Smooth muscle cell of the brain vasculature (primary cell): ENCODE data around the gene EAF1.
A peak's percentile ranks its signal among the peaks of the same experiment; 100 is the strongest.
"Not testable (repeated sequence)": the region's sequence is repeated elsewhere in the genome, so short reads cannot be mapped to it uniquely, and the experiment has no call there.

ENCODE experiments used
- DNase-seq: peaks from one replicate; pipeline ENCODE4 v3.0.0-alpha.2; 2012; ENCODE audit warnings: low read depth, low spot score

The EAF1 gene

DNA sequence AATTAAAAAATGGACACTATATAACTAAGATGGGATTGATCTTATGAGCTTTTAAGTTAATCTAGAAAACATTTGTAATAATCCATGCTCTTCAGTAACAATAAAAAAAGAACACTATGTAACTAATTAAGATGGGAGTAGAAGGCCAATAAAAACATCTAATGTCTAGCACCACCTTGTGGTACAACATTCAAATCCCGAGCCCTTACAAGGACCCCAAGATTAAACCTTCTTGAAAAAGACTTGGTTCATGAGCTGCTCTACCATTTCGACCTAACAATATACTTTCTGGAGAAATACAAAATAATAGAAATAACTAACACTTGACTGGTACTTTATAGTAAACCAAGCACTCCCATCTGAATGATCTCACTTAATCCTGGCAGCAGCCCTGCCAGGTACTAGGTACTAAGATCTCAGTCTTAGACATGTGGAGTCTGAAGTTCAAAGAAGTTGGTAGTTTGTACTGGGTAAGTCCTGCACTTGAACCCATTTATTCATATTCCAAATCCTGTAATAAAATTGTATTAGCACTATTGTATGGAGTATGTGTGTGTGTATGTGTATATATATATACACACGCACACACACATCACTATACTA lies 21.8 kb upstream of the EAF1 start:
- DNase-seq, result peak; percentile 18

DNA sequence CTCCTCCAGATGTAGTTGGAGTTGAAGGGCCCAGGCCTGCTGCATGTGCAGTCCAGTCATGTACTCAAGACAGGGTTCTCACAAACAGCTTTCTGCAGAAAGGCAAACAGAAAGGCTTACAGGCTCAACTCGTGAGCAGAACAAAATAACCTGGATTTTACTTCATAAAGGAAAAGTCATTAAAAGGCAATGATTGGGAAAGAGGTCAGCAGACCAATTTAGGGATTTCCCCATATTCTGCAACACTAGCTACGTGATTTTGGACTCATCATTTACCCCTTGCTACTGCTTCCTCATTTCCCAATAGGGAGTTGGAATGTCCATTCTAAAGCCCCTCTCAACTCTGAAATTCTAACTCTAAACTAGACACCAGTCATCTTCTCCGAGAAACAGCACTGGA lies 18.2 kb upstream of the EAF1 start:
- no peak for DNase-seq

DNA sequence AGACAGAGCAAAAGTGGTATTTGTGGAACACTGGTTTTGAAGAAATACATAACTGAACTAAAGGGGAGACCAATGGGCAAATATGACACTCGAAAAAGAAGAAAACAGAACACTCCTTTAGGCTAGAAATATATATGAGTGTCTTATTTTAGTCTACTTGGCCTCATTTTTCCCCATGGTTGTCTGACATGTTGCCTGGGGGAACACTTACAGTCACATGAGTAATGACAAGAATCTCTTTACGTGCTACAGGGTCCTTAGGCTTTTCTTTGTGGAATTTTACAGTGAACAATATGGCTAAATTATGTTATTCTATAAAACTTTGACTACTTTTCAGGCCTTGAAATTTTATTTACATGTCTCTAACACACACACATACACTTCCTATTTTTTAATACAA lies 17.6 kb upstream of the EAF1 start:
- DNase-seq, result no peak

DNA sequence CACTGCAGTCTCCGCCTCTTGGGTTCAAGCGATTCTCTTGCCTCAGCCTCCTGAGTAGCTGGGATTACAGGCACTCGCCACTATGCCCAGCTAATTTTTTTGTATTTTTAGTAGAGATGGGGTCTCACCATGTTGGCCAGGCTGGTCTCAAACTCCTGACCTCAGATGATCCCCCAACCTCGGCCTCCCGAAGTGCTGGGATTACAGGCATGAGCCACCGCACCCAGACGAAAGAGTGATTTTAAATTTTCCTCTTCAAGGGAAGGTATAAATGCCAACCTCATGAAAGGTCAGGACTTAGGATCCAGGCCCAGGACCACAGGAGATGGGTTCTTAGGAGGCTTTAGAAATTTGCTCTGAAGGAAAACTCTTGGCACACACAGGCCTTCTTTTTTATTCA lies 16.4 kb upstream of the EAF1 start:
- not testable (repeated sequence) for DNase-seq

DNA sequence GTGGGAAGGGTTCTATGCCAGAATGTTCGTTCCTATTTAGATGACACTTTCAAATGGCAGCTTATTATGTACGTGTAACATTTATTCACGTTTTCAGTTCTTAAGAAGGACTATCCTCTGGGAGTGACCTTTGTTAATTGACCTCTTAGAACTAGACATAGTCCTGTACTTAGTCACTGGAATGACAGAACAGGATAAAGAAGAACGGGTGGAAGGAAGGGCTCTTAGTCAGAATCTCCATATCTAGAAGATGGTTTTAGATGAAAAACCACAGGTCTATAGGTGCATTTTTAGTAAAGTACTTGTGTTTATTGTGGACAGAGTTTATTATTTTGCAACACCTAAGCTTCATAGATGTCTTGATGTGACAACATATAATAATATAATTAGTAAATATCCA lies 6.5 kb upstream of the EAF1 start:
- no peak for DNase-seq

DNA sequence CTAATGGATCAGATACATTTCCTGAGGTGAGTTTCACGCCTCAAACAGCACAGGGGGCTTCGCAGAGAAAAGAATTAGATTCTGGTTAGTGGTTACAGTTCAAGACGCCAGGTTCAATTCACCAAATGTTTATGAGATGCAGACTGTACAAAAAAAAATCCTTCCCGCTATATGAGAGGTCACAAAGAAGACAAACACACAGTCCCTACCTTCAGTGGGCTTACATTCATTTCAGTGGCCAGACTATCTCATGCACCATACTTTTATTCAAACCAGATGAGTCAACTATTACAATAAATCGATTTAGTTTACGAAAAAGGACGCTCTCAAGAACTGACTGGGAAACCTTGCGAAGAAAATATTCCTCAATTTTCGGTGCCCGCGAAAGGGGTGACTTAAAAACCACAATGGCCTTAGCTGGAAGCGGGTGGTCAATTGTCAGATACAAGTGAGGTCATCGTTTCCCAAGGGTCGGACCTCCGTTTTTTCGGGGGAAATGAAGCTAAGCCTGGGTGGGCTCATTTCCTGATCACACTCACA lies 749 bp upstream of the EAF1 start:
- DNase-seq, result no peak

DNA sequence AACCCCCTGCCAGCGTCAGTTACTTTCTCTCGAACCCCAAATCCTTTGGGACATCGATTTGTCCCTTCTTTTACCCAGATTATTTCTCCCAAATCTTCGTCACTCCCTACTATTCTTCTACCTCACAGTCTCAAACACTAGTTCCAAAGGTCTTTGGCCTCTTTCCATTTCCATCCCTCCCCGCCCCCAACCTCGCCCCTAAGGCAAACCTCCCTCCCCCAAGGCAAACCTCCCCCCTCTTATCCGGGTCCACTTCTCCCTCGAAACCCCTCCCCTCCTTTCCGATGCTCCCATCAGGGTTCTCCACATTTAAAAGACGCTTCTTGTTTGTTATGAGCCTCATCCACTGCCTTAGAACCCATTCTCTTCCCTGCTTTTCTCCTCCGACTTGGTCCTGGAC lies 583 bp downstream of the EAF1 start:
- DNase-seq, result no peak

DNA sequence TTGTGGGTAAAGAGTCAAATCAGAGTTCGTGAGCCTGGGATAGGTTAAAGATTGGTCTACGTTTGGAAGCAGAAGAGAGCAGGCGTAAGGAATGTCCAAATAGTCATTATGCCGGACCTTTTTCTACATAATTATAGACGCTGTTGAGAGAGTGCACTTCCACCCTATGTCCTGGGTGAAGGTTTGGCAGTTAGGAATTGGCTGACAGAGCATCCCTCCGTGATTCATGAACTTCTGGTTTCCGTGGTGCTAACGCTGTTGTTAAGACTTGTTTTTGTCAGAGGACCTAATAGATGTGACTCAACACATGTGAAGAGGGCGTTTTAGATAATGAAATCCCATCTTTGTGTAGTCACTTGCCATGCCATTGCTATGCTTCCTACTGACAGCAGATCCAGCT lies 1.1 kb downstream of the EAF1 start:
- no peak for DNase-seq

DNA sequence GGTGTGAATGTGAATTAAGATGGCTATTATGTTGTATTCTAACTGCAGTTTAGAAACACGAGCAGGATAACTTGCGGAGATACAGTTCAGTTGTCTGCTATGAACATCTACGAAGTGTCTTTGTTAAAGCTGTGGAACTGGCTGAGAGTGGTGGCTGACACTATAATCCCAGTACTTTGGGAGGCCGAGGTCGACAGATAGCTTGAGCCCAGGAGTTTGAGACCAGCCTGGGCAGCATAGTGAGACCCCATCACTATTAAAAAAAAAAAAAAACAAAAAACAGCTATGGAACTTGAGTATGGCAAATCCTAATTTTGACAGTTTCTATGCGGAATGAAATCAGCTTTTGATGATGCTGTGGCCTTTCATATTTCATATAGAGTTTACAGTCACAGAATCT lies 1.7 kb downstream of the EAF1 start:
- no peak for DNase-seq

DNA sequence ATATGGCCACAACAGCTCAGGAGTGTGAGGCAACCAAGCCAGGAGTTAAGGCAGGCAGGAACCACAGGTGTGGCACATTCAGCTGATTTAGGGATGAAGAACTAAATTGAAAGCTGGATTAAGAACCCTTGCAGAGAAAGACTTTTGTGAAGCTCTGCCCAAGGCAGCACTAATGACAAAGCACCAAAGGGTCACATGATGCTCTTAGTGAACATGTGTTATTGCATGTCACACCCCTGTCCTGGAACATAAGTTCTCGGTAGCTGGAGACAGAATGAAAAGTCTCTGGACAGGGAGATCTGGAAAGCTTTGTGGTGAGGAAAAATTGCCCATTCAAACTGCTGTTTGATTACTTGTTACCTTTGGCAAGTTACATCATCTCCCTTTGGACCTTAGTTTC lies 3.2 kb downstream of the EAF1 start:
- no peak for DNase-seq

DNA sequence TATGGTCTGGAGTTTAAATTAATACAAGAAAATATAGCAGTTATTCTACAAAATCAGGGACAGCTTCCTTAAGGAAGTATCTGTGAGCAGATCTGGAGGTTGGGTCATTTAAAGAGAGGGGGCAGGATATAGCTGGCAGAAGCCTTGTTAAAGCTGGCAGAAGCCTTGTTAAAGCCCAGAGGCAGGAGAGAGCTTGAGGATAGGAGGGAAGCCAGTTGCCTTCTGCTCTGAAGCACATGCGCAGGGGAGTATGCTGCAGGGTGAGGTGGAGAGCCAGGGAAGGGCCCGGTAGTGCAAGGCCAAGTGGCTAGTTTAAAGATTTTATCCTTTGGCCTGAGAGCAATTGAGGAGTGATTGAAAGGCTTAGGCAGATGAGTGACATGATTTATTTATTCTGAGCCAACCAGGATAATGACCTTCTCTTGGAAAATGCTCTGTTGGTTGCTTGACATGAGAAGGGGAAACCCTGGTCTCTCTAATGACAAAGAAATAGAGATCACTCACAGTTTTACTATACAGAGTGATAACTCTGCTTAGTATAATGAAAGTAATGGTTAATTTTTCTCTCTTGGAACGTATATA lies 3.9 kb downstream of the EAF1 start:
- DNase-seq, result no peak

DNA sequence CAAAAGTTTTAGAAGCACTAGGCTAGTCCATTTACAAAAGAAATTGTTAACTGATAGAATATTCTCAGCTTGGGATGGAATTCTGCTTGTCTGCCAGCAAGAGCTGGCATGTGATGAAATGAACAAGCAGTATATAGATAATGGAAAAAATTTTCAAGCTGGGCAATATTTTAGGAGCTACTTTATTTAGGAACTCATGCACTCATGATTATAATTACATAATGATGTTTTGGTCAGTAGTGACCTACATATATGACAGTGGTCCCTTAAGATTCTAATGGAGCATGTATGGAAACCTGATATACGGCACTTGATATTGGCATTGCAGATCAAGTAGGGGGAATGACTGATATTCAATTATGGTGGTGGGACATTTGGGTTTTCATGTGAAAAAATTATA lies 6.1 kb downstream of the EAF1 start:
- no peak for DNase-seq

DNA sequence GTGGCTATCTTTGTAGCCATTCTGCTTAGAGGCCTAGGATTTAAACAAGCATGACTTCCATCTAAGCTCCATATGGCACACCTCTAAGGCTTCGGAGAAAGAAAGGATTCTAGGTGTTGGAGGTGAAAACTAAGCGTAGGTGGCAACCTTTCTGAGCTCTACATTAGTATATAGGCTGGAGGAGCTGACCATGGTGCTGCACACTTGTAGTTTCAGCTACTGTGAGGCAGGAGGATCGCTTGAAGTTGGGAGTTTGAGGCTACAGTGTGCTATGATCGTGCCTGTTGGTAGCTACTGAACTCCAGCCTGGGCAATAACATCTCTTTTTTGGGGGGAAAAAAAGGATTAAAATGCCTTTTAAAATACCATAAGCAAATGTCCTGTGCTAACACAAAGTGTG lies 7.4 kb downstream of the EAF1 start:
- no peak for DNase-seq

DNA sequence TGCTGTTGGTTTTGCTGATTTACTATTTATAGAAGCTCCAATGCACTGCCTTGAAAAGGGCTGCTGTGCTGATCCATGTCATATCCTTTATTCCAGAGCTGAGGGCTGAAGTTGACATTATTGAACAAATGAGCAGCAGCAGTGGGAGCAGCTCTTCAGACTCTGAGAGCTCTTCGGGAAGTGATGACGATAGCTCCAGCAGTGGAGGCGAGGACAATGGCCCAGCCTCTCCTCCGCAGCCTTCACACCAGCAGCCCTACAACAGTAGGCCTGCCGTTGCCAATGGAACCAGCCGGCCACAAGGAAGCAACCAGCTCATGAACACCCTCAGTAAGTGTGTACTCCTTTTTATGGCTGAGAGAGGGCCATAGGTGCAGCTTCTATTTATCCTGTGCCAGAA lies 8.8 kb downstream of the EAF1 start:
- no peak for DNase-seq

DNA sequence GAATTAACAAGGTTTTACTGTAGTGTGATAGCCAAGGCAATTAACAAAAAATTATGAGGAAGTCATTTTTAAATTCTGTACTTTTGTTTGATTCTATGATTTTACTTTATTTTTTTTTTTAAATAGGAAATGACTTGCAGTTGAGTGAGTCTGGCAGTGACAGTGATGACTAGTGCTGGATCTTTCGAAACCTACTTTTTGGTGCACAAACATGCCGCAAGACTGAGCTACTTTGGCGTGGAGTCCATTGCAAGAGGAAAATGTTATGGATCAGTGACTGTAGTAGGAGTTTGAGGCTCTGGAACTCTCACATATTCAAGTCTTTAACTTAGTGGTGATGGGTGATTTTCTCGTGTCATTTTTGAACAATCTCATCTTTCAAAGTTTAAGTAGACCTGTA lies 11.6 kb downstream of the EAF1 start:
- no peak for DNase-seq

DNA sequence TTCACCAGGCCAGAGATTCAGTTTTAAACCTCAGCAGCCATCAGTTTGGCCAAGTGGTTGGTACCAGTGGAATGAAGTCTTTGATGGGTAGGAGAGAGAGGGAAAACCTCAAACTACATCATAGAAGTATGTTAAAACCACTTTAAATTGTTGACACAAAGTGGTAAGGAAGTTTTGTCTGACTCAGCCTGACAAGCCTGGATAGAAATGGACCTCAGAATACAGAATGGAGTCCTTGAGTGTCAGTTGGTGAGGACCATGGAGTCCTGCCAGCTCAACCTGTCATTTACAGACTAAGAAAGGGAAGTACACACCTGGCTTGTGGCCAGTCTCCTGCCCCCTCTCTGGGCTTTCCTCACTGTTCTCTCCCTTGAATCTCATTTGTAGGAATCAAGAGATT lies 12.1 kb downstream of the EAF1 start:
- no peak for DNase-seq

DNA sequence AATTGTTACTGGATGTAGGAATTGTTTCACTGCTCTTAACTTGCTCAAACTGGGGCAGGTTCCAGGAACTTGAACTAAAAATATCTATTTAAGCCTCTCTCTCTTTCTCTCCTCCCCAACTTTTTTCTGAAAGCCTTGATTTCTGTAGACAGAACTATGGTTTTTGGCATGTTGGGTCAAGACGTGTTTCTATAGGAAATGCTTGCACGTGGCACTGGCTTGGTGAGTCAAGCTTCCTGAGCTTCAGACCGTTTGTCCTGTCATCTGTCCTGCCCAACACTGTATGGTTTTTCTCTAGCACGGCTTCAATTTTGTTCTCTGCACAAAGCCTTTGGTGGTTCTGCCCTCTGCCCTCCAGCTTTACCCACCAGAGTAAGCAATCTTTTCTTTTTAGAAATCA lies 13.5 kb downstream of the EAF1 start:
- DNase-seq, result no peak

DNA sequence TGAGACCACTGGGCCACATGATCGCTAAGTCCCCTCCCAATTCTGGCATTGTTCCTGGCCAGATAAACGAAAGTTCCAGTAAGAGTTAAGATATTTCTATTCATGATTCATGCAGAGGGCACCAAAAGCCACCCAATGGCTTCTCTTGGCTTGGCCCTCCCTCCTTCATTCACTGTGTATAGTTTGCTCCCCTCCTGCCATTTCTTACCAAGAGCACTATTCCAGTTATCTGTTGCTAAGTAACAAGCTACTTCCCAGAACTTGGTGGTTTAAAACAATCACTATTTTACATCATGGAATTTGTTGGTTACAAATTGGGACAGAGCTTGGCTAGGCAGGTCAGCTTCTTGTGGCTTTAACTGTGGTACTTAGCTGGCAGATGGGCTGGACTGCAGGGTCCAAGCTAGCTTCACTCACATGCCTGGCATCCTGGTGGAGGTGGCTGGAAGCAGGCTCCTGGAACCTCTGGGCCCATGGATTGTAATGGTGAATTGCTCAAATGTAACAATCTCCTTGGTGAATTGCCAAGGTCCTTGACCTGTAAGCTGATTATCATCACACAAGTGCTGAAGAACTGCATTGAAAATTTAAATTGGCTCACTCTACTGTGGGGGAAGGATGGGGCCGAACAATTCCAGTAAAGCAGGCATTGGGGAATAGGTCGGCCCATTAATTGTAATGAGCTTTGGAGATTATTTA lies 16.6 kb downstream of the EAF1 start:
- no peak for DNase-seq

DNA sequence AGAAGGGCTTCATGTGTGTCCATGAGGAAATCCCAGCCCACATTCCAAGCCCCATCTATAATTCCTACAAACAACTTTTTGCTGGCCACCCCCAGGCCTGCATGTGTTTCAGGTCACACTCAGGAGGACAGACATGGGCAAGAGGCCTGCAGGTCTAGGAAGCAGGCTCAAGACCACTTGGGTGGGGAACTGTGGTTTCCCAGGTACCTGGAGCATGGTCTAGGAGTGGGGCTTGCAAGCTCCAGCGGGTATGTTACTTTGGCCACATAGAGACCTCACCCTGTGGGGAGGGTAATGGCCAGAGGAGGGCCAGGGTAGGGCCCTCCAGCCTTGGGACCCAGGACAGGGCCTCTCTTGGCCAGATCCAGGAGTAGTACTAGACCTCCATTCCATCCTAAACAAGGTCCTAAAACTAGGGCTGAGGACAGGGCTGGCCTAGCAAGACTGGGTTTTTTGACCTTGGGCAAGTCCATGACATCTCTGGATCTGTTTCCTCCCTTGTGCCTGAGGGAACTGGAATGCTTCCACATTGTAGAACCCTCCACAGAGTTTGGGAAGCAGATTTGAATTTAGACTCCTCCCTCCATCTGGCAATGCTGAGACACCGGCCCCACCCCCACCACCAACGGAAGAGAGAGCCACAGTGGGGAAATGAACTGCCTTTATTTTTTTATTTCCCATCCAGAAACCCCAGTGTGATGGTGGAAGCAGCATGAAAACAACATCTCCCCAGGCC lies 22.3 kb downstream of the EAF1 start:
- no peak for DNase-seq

DNA sequence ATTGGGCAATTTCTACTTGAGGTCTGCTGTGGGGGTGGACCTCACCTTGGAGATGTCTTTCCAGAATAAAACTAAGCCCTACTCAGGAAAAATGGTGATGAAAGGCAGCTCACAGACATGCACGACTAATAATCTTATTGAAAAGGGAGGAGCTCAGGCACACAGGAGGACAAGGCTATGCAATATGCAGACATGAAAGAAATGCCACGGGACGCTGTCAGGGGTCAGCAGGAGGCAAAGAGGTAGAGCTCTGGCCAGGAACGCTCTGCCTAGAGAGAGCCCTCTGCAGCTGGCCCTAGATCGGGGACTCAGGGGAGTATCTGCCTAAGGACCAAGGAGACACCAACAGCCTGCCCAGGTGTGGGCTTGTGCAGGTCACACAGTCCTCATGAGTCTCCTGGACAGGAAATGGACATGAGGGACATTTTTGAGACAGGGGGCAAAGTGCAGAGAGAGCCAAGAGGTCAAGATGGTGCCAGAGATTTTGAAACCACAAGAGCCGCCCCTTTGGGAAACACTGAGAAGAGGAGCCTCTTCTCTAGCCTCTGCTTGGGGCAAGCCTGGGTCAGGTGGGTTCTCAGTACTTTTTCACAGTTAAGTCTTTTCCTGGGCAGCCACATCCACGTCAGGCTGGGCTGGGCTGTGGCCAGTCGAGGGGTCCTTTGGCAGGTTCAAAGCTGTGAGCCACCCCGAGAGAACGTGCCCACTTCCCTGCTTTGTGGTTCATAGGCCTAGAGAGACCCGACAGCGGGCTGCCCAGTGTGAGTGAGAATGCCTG lies 23.2 kb downstream of the EAF1 start:
- no peak for DNase-seq

DNA sequence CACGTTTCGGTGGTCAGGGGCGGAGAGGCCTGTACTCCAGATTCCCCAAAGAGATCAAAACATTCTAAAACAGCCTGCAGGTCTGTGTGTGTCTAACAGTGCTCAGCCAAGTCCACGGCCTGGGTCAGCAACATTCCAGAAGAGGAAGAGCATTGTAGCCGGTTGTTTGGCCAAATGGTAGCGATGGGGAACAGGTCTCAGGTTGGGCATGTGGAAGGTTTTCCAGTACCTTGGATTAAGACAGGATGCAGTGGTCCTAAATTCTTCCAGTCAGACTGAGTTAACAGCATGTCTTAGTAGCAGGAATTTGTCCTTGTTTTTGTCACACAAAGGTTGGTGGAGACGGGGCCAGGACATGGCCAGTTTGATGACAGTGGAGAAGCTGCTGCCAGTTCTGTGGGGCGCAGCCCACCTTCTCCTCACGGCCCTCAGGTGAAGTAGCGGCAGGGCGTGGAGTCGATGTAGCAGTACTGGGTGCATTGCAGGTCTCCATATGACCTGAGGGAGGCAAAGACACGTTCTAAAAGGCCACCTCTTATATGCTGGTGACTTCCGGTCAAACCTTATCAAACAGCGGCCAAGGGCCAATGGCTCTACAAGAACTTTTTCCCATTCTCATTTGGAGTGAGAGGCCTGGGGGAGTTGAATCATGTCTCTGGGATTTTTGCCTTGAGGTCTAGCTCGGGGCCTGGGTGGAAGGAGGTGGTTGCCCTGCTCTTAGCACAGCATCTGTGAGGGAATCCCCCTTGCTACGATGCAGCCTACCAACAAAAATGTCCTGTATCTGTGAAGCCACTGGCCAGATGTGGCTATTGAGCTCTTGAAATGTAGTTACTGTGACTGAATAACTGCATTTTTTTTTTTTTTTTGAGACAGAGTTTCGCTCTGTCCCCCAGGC lies 24.1 kb downstream of the EAF1 start:
- no peak for DNase-seq
